Measurements from ENCODE around the gene LRRC18.

Gene LRRC18

GRCh38 chr10:48947690-48948469, 8.2 kb upstream of the LRRC18 start:
- Histone ChIP-seq H3K9me2 (ENCODE audit: low read depth, low read length) (no peaks in the 10 kb centered on the region), H2AFZ (ENCODE audit: low read length) (no peak overlapping the region), H3F3A (ENCODE audit: insufficient read depth, low read length) (no peaks in the 10 kb centered on the region), H3K4me3 (ENCODE audit: low read depth, low read length, poor library complexity, severe bottlenecking) (no peak overlapping the region), H3K27ac (ENCODE audit: low read depth, low read length, poor library complexity, severe bottlenecking) (no peak overlapping the region), H3K9ac (ENCODE audit: low read length) (no peak overlapping the region), H3K4me1 (ENCODE audit: insufficient read depth, low read length, severe bottlenecking) (no peaks in the 10 kb centered on the region), H3K4me2 (ENCODE audit: low read length) (no peak overlapping the region), H4K20me1 (ENCODE audit: insufficient read depth, low read length) (no peaks in the 10 kb centered on the region), H3K79me2 (ENCODE audit: insufficient read depth, low read length) (no peaks in the 10 kb centered on the region), H3K9me3 (ENCODE audit: low read length) (no peaks in the 10 kb centered on the region), H3K36me3 (ENCODE audit: insufficient read depth, low read length) (peaks cover 68% of the 10 kb centered on the region), H3K27me3 (ENCODE audit: insufficient read depth, low read length) (no peaks in the 10 kb centered on the region)
- TF ChIP-seq EZH2 (IDR thresholded peaks at IDR 0.05; ENCODE audit: borderline replicate concordance, low read length) = no peak
- TF ChIP-seq, protein P1, sequence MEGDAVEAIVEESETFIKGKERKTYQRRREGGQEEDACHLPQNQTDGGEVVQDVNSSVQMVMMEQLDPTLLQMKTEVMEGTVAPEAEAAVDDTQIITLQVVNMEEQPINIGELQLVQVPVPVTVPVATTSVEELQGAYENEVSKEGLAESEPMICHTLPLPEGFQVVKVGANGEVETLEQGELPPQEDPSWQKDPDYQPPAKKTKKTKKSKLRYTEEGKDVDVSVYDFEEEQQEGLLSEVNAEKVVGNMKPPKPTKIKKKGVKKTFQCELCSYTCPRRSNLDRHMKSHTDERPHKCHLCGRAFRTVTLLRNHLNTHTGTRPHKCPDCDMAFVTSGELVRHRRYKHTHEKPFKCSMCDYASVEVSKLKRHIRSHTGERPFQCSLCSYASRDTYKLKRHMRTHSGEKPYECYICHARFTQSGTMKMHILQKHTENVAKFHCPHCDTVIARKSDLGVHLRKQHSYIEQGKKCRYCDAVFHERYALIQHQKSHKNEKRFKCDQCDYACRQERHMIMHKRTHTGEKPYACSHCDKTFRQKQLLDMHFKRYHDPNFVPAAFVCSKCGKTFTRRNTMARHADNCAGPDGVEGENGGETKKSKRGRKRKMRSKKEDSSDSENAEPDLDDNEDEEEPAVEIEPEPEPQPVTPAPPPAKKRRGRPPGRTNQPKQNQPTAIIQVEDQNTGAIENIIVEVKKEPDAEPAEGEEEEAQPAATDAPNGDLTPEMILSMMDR (IDR thresholded peaks at IDR 0.05; ENCODE audit: low read length) = no peak

- Histone ChIP-seq H3K9ac (ENCODE audit: low read length) (no peak overlapping the region), H3K27me3 (ENCODE audit: insufficient read depth, low read length) (no peaks in the 10 kb centered on the region), H3K4me1 (ENCODE audit: insufficient read depth, low read length, severe bottlenecking) (no peaks in the 10 kb centered on the region), H2AFZ (ENCODE audit: low read length) (no peak overlapping the region), H3K27ac (ENCODE audit: low read depth, low read length, poor library complexity, severe bottlenecking) (no peak overlapping the region), H3K79me2 (ENCODE audit: insufficient read depth, low read length) (no peaks in the 10 kb centered on the region), H3F3A (ENCODE audit: insufficient read depth, low read length) (no peaks in the 10 kb centered on the region), H4K20me1 (ENCODE audit: insufficient read depth, low read length) (no peaks in the 10 kb centered on the region), H3K4me2 (ENCODE audit: low read length) (no peak overlapping the region), H3K9me3 (ENCODE audit: low read length) (no peaks in the 10 kb centered on the region), H3K4me3 (ENCODE audit: low read depth, low read length, poor library complexity, severe bottlenecking) (no peak overlapping the region), H3K36me3 (ENCODE audit: insufficient read depth, low read length) (peaks cover 73% of the 10 kb centered on the region), H3K9me2 (ENCODE audit: low read depth, low read length) (no peaks in the 10 kb centered on the region)
- TF ChIP-seq, protein P1 (IDR thresholded peaks at IDR 0.05; ENCODE audit: low read length) = no peak
- no peak for TF ChIP-seq EZH2 (IDR thresholded peaks at IDR 0.05; ENCODE audit: borderline replicate concordance, low read length)
Measured at GRCh38 chr10:48946891-48947500, 7.4 kb upstream of the LRRC18 start.

DNA sequence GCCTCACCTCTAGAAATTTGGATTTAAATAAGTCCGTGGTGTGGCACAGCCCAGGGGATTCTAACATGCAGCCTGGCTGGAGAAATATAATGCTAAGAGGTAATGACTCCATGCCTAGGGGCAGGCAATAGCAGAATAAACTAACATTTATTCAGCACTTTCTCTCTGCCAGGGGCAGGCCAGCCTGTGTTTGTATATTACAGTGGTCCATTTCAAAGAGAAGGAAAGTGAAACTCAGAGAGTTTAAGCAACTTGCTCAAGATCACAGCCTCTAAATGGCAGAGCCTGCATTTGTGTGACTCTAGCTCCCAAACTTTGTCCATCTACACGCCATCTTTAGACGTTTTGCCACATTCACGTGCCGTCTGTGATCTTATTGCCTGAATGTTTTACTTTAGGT, 6.7 kb upstream of the LRRC18 start:
- Histone ChIP-seq H3K36me3 (ENCODE audit: insufficient read depth, low read length) (peaks cover 72% of the 10 kb centered on the region), H3K27ac (ENCODE audit: low read depth, low read length, poor library complexity, severe bottlenecking) (no peak overlapping the region), H4K20me1 (ENCODE audit: insufficient read depth, low read length) (no peaks in the 10 kb centered on the region), H2AFZ (ENCODE audit: low read length) (no peak overlapping the region), H3K4me2 (ENCODE audit: low read length) (no peak overlapping the region), H3K27me3 (ENCODE audit: insufficient read depth, low read length) (no peaks in the 10 kb centered on the region), H3K9ac (ENCODE audit: low read length) (no peak overlapping the region), H3K9me2 (ENCODE audit: low read depth, low read length) (no peaks in the 10 kb centered on the region), H3K79me2 (ENCODE audit: insufficient read depth, low read length) (no peaks in the 10 kb centered on the region), H3K4me1 (ENCODE audit: insufficient read depth, low read length, severe bottlenecking) (no peaks in the 10 kb centered on the region), H3K4me3 (ENCODE audit: low read depth, low read length, poor library complexity, severe bottlenecking) (no peak overlapping the region), H3K9me3 (ENCODE audit: low read length) (no peaks in the 10 kb centered on the region), H3F3A (ENCODE audit: insufficient read depth, low read length) (no peaks in the 10 kb centered on the region)
- TF ChIP-seq, protein P1 (IDR thresholded peaks at IDR 0.05; ENCODE audit: low read length) = no peak
- no peak for TF ChIP-seq EZH2 (IDR thresholded peaks at IDR 0.05; ENCODE audit: borderline replicate concordance, low read length)

Data from OCI-LY1 (cell line).